Right lung (tissue), 5 donors: ENCODE data around the gene MTARC2. TPM values are rescaled to one million over a fixed set of nuclear protein-coding genes. Genes with fewer than 3 reads are reported as not detected.

Experiments
- DNase-seq, 2 donors: peaks; one replicate each; pipeline ENCODE4 v3.0.0-alpha.2; 2013
- polyA plus RNA-seq, 5 donors: library from polyadenylated mRNA; unstranded; fragments of 120-200 nt; gene quantifications; one replicate each; pipeline versions ENCODE4 v1.2.1 to v1.2.3, GENCODE V29; 2013; ENCODE audit warnings: inconsistent platforms in 1 of 5, low replicate concordance in 1 of 5; ENCODE audit not compliant: insufficient read length in 5 of 5, insufficient read depth in 1 of 5

MTARC2 gene
- polyA plus RNA-seq, 5 donors = 60.4 to 88.4 (median 77.4) TPM

- no peak for DNase-seq
Observed at GRCh38 chr1:220825819-220826551, 77.9 kb downstream of the MTARC2 start.

- DNase-seq = no peak
Observed at GRCh38 chr1:220826729-220827128, 78.6 kb downstream of the MTARC2 start.

DNA sequence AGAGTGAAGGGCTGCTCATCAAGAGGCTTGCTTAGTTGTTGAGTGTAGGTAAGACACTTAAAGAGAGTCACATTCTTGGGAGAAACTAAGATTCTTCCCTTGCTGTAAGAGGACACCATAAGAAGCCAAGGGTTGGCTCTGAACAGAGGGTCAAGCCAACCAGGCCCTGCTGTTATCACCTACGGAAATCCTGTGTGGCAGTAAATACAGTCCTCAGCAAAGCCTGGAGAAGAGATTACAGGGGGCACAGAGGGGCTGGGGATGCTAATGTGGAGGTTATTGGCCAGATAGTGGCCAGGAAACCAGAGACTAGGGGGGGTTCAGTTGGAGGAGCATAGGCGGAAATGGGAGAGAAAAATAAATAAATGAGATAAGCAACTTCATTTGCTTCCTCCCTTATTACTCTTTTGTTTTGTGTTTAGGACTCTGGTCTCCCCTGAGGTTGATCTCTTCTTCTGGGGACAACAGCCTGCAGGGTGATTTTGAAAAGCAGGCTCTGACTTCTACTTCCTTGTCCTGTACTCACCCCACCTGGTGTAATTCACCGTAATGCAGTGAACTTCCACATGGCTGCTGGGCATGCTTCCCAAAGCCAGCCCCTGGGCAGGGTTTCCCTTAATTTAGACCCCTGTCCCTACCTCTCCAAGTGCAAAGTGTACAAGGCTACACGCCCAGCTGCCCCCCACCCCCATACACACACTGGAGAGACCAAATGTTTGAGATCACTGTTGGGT lies 79.5 kb downstream of the MTARC2 start:
- no peak for DNase-seq

DNA sequence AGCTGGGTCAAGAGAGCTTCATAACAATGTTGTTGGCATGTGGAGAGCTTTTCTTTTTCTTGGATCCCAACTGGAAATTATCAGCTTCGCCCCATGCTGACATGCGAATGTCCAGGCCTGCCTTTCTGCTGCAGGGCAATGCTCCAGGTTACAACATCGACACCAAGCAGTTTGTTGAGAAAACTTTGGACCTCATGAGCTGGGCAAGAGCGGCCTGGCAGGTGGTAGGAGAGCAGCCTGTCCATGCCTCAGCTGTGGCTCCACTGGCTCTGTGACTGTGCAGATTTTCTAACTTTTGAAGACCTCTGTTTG lies 80.0 kb downstream of the MTARC2 start:
- peak; percentile 46 to 62 for DNase-seq

DNA sequence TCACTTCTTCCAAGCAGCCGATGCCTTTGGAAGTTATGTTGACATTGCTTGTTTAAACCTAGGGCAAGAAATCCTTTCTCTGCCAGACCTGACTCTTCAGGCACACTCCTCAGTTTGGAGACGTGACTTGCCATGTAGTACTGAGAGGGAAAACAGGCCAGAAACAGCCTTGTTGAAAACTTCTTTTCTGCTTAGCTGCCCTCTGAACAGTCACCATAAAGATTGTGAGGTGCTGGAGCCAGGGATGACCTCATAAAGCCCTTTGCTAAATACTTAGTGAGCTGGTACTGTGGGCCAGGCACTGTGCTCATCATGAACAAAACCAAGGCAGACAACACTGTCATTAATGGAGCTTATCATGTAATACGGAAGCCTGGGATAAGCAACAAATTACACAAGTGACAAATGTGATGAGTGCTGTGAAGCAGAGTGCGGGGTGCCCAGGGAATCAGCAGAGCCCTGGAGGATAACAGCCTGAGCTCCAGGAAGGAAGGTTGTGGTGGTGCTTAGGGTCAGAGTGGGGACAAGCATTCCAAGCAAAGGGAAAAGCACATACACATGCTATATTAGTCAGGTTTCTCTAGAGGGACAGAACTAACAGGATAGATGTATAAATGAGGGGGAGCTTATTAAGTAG lies 80.9 kb downstream of the MTARC2 start:
- DNase-seq = no peak

- DNase-seq = no peak
Observed at GRCh38 chr1:220833436-220833835, 85.3 kb downstream of the MTARC2 start.

Other genes starting within 250 kb of the MTARC2 start
- gene MARK1, start 220.2 kb upstream of the MTARC2 start, polyA plus RNA-seq = 1 to 10 TPM; 6.5 to 9.7 (median 9.1) TPM
- gene C1orf115, start 58.0 kb upstream of the MTARC2 start, polyA plus RNA-seq = 10 to 100 TPM; 16.2 to 25.5 (median 19.4) TPM
- 10 to 100 TPM; 18.9 to 26.1 (median 20.7) TPM for gene MTARC1, start 38.6 kb downstream of the MTARC2 start, polyA plus RNA-seq
- 10 to 100 TPM; 37.0 to 60.6 (median 43.7) TPM for gene HLX, start 131.1 kb downstream of the MTARC2 start, polyA plus RNA-seq